HAP-1 (cell line): Measurements from ENCODE around the gene MTERF4.
"Not testable (repeated sequence)": the region's sequence is repeated elsewhere in the genome, so short reads cannot be mapped to it uniquely, and the experiment has no call there.

ENCODE experiments used
- DNase-seq, 2 experiments: peaks; one replicate each; pipeline ENCODE4 v3.0.0-alpha.2; 2016 to 2020; ENCODE audit warnings: low spot score in 2 of 2
- H3K27me3 ChIP-seq: fragments of 250-450 bp; sonication (Bioruptor Pico); 2 replicates; pipeline ENCODE4 v1.5.1; 2020; ENCODE audit warnings: low read depth, mild to moderate bottlenecking, moderate library complexity
- H3K36me3 ChIP-seq: fragments of 250-450 bp; sonication (Bioruptor Pico); replicated peaks from 2 replicates; pipeline ENCODE4 v1.5.1; 2020; ENCODE audit warnings: mild to moderate bottlenecking
- H3K4me1 ChIP-seq: fragments of 250-450 bp; sonication (Bioruptor Pico); 2 replicates; pipeline ENCODE4 v1.5.1; 2020; ENCODE audit warnings: mild to moderate bottlenecking
- H3K4me3 ChIP-seq: fragments of 250-450 bp; sonication (Bioruptor Pico); 2 replicates; pipeline ENCODE4 v1.5.1; 2020; ENCODE audit warnings: mild to moderate bottlenecking, moderate library complexity
- H3K9me3 ChIP-seq: fragments of 250-450 bp; sonication (Bioruptor Pico); 2 replicates; pipeline ENCODE4 v1.5.1; 2020; ENCODE audit warnings: mild to moderate bottlenecking, moderate library complexity
- in situ Hi-C: fragments of 300-500 bp; cut with MboI; formaldehyde crosslinking; loops from 3 replicates; pipeline ENCODE4 v1.14.3; 2020; ENCODE audit warnings: low sequenced_read_pairs, inconsistent platforms, mixed read lengths

Gene MTERF4

DNA sequence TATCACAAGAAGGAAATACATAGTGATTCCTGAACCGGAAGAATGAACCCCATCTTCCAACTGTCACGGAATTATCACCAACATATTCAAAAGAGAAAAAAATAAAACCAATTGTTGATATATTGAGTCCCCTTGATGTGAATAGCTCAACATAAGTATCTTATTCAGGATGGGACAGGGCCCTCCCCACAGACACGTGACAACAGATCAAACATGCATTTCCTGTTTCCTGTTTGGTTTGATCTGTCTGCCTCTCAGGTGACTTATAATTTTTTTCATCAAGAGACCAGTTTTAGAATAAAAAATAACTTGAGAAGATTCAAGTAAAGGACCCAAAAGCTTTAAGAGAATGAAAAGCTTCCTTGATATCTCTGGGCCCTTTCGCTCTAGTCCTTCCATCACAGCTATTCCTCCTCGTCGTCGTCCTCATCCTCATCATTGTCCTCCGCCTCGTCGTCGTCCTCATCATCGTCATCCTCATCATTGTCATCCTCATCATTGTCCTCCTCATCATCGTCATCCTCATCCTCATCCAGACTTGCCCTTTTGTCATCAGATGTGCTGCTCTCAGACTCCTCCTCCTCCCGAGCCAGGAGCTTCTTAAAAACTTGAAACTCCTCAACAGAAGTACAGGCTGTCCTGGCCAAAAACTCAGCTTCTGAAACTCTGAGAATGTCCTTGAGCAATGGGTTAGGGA is 6.3 kb downstream of the MTERF4 start:
- Histone ChIP-seq H3K4me1 (0 out of 2 replicates have a peak, but pooled peaks cover under 1% of the 10 kb centered on the region), H3K9me3 (no peaks in the 10 kb centered on the region), H3K36me3 (peaks cover 74% of the 10 kb centered on the region), H3K27me3 (no peaks in the 10 kb centered on the region), H3K4me3 (no peak overlapping the region)
- in situ Hi-C loops = no loop called here
- DNase-seq = no peak

DNA sequence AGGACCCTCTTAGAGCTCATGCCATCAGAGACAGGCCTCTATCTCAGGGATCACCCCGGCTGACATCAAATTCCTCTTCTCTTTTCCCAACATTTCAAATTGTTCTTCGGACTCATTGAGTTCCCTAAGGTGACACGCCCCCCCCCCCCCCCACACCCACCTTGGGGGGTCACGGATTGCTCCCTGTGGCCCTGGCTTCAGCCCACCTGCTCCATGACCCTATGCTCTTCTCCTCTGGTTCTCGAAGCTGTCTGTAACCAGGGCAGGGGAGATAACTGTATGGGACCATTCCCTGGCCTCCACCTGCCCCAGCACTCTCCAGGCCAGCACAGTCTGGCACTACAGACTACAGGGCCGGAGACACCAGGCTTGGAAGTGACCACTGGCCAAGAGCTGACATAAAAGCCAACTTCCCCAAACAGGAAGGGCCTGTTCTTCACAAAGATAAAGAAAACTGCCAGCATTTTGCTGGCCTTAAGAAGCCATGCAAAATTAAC is 7.1 kb downstream of the MTERF4 start:
- Histone ChIP-seq H3K9me3 (no peaks in the 10 kb centered on the region), H3K36me3 (peaks cover 79% of the 10 kb centered on the region), H3K27me3 (no peaks in the 10 kb centered on the region), H3K4me1 (no peaks in the 10 kb centered on the region), H3K4me3 (no peak overlapping the region)
- in situ Hi-C loops = no loop called here
- no peak for DNase-seq

DNA sequence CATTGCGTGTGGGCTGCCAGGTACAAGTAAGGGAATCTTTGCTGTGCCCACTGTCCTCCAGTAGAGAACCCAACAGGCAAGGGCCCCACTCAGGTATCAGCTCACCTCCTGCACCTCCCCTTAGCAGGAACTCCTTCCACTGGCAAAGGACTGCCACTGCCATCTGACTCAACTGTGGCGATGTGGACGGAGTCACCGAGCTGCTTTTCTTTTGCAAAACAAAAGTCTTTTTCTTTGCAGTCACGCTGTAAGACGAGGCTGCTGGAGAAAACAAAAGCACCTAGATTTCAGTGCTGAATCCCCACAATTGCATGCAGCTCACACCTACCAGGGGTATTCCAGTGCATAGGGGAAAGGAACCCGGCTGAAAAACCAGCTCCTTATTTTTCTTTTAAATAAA is 7.9 kb downstream of the MTERF4 start:
- no peaks in the 10 kb centered on the region for H3K27me3 ChIP-seq
- in situ Hi-C loops = no loop called here
- peak in 1 of 2 experiments; percentile 20 for DNase-seq
- no peak overlapping the region for H3K4me3 ChIP-seq
- no peaks in the 10 kb centered on the region for H3K4me1 ChIP-seq
- H3K36me3 ChIP-seq = peaks cover 80% of the 10 kb centered on the region
- no peaks in the 10 kb centered on the region for H3K9me3 ChIP-seq

DNA sequence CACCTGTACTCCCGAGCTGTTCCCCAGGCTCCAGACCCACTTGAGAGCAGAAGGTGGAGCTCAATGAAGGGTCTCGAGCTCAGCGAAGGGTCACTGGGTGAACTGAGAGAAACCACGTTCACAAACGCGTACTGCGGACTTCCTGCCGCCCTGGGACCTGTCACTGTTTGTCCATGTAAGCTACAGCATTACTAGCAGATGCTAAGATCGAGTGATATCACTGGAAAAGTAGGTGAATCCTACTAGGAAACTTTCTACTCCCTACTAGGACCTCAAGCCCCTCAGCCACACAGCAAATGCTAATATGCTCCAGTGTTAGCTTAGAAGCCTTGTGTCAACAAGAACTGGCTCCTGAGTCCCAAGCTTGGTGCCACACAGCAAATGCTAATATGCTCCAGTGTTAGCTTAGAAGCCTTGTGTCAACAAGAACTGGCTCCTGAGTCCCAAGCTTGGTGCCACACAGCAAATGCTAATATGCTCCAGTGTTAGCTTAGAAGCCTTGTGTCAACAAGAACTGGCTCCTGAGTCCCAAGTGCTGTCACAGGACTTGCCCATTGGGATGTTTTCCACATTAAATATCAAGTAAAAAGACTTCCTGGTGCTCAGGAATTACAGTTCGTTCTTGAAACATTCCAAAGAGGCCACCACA is 8.8 kb downstream of the MTERF4 start:
- H3K4me3 ChIP-seq, H3K4me1 ChIP-seq, in situ Hi-C loops, H3K9me3 ChIP-seq, DNase-seq, H3K27me3 ChIP-seq: not testable (repeated sequence)
- H3K36me3 ChIP-seq = peaks cover 83% of the 10 kb centered on the region

DNA sequence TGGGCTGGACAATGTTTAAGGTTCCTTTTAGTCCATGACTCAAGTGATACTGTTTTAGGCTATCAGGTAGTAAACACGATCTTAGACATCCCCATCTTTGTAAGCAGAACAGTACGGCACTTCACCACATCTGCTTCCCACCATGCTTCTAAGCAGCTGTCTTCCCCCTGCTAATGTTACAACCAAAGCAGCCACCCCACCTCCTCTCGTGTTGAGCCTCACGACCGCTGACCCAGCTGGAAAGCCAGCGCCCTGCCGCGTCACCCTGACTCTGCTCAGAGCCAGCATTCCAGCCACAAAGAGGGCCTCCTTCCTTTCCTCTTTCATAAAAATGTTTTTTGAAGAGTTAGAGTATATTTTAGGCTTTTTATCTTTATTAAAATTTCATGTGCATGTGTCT is 9.4 kb downstream of the MTERF4 start:
- Histone ChIP-seq H3K4me1 (no peaks in the 10 kb centered on the region), H3K4me3 (no peak overlapping the region), H3K36me3 (peaks cover 81% of the 10 kb centered on the region), H3K9me3 (no peaks in the 10 kb centered on the region), H3K27me3 (no peaks in the 10 kb centered on the region)
- no peak for DNase-seq
- in situ Hi-C loops = no loop called here

DNA sequence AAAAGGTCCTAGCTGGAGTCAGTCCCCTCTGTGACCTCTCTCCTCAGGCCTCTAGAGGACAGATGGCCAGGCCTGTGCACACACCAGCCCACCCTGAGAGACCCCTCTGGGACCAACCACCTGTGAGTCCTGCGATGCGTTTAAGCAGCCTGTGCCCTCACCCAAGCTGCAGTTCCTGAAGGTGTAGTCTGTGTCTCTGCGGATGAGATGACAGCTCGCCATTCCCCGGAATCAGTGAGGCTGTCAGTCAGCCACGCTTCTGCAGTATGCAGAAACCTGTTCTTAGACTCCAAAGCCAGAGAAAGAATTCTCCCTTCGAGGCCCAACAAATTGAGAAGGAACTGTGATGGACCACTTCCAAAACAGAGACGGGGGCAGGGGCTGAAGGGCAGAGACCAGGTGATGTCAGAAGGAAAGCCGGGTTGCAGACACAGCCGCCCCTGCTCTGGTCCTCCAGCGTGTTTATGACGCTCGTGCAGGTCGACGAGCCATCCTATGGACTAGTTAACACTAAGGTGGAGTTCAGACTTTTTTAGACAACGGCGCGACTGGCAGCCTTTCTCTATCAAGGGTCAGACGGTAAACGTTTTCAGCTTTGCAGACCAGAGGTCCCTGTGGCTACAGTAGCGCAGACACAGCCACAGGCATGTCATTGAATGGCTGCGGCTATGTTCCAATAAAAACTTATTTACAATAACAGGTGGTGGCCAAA is 10.2 kb downstream of the MTERF4 start:
- no peak for DNase-seq

DNA sequence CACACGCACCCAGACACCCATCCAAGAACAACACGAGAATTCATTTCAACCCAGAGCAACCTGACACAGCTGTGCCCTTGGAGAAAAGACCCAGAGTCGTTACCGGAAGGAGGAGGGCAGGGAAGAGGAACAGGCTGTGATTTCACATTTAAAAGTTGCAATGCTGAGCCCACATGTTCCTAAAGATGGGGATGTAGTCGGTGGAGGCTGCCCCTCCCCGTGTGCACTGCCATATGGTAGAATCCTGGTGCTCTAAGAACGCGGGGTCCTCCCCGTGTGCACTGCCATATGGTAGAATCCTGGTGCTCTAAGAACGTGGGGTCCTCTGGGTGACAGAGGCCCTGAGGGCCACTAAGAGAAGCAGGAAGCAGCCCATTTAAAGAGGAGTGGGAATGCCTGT is 10.9 kb downstream of the MTERF4 start:
- no peak for DNase-seq
- no peaks in the 10 kb centered on the region for H3K9me3 ChIP-seq
- H3K27me3 ChIP-seq = no peaks in the 10 kb centered on the region
- H3K4me1 ChIP-seq = no peaks in the 10 kb centered on the region
- peaks cover 76% of the 10 kb centered on the region for H3K36me3 ChIP-seq
- no peak overlapping the region for H3K4me3 ChIP-seq
- in situ Hi-C loops = no loop called here

More for the DNA sequence above, 10.2 kb downstream of the MTERF4 start:
- Histone ChIP-seq H3K4me1 (no peaks in the 10 kb centered on the region), H3K36me3 (peaks cover 76% of the 10 kb centered on the region), H3K4me3 (no peak overlapping the region), H3K9me3 (no peaks in the 10 kb centered on the region), H3K27me3 (no peaks in the 10 kb centered on the region)
- in situ Hi-C loops = no loop called here

DNA sequence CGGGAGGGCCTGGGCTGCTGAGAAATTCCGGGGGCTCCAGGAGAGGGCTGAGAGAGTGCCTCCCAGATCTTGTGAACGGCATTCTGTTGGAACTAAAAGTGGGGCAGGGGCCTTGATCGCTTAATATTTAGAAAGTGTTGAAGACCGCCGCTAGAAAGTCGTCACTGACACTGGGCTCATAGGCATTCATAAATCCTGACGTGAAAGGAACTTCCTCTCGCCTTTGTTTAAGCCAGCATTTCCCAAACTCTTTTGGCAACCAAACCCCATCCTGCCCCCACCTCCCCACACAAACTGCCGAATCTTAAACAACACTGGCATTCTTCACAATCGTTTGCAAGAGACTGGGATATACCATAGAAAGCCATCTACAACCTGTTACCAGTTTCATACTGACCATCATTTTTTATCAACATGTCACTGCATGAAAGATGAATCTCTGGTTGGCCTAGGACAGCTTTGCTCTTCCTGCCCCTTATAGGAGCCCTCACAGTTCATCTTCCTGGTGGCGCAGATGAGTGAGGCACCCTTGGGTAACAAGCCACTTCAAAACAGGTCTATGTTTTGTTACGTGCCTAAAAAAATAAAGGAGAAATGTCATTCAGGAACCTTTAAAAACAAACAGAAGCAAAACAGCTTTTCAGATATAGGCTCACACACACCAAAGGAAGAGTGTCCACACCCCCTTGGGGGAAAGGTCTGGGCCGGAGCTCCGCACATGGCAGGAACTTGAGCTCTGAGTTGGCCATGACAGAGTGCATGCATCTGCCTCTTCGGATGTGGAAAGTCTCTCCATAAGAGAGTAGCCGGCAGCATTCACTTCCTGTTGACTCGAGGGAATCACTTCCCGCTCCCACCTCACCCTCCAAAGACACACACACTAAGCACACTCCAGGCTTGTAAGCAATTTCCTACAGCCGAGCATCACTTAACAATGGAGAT is 13.0 kb downstream of the MTERF4 start:
- no peak for DNase-seq
- Histone ChIP-seq H3K36me3 (peaks cover 58% of the 10 kb centered on the region), H3K4me3 (no peak overlapping the region), H3K9me3 (no peaks in the 10 kb centered on the region), H3K4me1 (no peaks in the 10 kb centered on the region), H3K27me3 (no peaks in the 10 kb centered on the region)
- in situ Hi-C loops = no loop called here

DNA sequence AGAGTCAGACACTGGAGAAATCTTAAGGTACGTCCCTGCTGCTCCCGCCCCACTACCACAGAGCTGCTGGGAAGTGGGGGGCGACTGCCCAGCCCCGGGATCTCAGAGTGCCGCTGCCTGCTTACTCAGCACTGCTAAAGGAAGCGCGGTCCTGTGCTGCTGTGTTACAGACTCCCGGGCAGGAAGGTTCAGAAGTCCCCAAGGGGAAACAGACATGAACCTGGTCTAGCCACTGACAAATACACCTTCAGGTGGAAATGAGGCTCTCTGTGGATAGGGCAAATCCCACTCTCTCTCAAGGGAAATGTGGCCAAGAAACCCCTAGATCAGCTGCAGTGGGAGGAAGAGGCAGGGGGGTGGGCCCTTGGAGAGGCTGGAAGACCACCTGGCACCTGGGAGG is 13.7 kb downstream of the MTERF4 start:
- no peaks in the 10 kb centered on the region for H3K9me3 ChIP-seq
- H3K36me3 ChIP-seq = peaks cover 52% of the 10 kb centered on the region
- H3K27me3 ChIP-seq = no peaks in the 10 kb centered on the region
- H3K4me1 ChIP-seq = no peaks in the 10 kb centered on the region
- no peak for DNase-seq
- in situ Hi-C loops = no loop called here
- no peak overlapping the region for H3K4me3 ChIP-seq

DNA sequence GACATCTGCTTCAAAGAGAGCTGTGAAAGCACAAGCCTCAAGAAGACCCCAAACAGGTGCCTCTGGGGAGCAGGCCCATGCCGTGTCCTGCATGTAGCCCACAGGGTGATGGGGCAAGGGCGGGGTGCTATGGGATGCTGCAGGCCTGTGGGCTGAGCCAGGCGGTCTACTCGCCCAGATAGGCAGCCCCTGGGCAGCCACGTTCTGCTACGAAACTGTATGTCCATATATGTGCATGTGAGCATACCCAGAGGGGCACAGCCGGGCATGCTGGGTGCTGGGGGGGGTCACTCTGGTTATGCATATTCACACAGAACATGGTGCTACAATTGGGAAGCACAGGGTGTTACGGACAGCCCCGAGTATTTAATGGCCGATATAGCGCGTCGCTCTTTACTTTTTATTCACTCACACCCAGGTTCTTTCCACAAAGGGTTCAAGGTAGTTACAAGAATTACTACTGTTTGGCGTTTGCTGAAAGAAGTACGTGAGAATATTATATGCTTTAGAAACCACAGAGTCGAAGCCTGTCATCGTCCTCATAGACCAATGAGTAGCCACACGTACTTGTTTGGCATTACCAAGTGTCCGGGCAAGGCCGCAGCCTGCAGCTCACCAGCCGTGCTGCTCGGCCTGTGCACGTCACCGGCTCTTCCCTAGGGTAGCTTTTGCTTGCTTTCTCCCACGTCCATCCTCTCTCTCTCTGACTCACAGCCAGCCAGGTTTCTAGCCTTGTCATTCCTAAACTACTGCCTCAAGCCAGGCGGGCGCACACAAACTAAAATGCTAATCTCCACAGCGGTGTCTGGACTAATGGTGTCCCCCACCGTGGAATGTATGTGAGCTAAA is 14.4 kb downstream of the MTERF4 start:
- Histone ChIP-seq H3K27me3 (no peaks in the 10 kb centered on the region), H3K9me3 (no peaks in the 10 kb centered on the region), H3K4me1 (no peaks in the 10 kb centered on the region), H3K4me3 (no peak overlapping the region), H3K36me3 (peaks cover 47% of the 10 kb centered on the region)
- in situ Hi-C loops = no loop called here
- no peak for DNase-seq

DNA sequence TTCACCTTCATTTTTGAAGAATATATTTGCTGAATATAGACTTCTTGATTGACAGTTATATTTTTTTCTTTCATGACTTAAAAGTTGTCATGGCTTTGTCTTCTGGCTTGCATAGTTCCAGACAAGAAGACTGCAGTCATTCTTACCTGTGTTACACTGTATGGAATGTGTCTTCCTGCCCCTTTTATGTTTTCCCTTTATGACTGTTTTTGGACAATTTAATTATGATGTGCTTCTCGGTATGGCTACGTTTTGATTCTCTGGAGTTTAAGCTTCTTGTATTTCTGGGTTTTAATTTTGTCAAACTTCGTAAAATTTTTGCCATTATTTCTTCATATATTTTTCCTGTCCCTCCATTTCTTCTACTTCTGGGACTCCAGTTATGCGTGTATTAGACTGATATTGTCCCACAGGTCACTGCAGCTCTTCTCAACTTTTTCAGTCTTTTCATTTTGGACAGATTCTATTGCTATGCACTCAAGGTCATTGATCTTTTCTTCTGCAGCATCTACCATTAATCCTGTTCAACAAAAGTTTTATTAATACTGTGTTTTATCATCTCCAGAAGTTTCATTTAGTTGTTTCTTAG is 17.1 kb downstream of the MTERF4 start:
- Histone ChIP-seq H3K9me3 (no peaks in the 10 kb centered on the region), H3K4me3 (no peak overlapping the region), H3K4me1 (no peaks in the 10 kb centered on the region), H3K36me3 (peaks cover 28% of the 10 kb centered on the region), H3K27me3 (no peaks in the 10 kb centered on the region)
- no peak for DNase-seq
- in situ Hi-C loops = no loop called here

DNA sequence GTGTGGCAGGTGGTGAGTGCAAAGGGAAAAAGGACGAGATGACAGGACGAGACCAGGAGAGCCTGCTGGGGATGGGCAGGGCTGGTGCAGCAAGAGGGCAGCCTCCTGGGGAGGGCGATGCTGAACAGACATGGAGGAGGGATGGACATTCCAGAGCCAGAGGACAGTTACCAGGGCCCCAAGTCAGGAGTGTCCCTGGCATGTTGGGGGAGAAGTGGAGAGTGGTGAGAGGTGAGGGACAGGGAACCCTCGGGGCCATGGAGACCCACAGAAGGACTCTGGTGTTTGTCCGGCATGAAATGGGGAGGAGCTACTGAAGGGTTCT is 19.0 kb downstream of the MTERF4 start:
- H3K9me3 ChIP-seq = no peaks in the 10 kb centered on the region
- H3K27me3 ChIP-seq = no peaks in the 10 kb centered on the region
- in situ Hi-C loops = no loop called here
- H3K4me1 ChIP-seq = no peaks in the 10 kb centered on the region
- no peak overlapping the region for H3K4me3 ChIP-seq
- peaks cover 11% of the 10 kb centered on the region for H3K36me3 ChIP-seq
- no peak for DNase-seq
